Measurements from ENCODE around the gene UBC. TPM values are rescaled to one million over a fixed set of nuclear protein-coding genes. Genes with fewer than 3 reads are reported as not detected.
A peak's percentile ranks its signal among the peaks of the same experiment; 100 is the strongest.

UBC gene
- total RNA-seq, 1 experiment from 2014 or later: 1,259 TPM

DNA sequence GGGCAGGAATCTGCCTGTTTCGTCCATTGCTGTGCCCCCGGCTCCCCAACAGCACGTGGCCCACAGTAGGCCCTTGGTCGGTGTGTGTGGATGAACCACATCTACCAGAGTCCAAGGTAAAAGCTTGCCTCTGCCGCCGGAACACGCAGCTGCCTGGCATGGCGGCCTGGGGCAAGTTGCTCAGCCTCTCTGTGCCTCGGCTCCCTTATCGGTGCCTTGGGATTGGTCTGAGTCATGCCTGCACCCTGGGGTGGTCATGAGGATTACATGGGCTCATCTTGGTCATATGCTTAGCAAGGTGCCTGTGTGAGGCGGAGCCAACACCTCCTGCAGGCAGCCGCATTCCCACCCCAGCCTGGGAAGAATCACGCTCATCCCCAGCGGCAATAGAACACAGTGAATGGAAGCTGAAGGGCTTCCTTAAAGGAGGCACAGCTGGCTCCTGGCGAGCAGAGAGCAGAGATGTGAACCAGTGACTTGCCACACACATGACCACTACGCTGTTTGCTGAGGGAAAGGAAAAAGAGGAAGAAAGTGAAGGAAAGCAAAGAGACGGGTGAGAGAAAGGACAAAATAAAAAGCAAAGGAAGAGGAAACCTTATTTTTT lies 45.3 kb downstream of the UBC start:
- no peaks in the 10 kb centered on the region for H3K79me2 ChIP-seq (ENCODE audit: insufficient read depth, low read length)
- no peaks in the 10 kb centered on the region for H3K9me2 ChIP-seq (ENCODE audit: insufficient read depth)
- intact Hi-C loops (cut with micrococcal nuclease): no loop called here
- no peak overlapping the region for H2AFZ ChIP-seq (ENCODE audit: low read depth, low read length, poor library complexity, severe bottlenecking)
- H3K4me2 ChIP-seq (ENCODE audit: low read length): 0 out of 2 replicates have a peak overlapping the region, but pooled peaks have one; percentile 12
- ATAC-seq (peak; percentile 46; the same call in 1 of the 2 replicates), DNase-seq (ENCODE audit: low read depth, low spot score) (no peak)
- no peaks in the 10 kb centered on the region for H4K20me1 ChIP-seq (ENCODE audit: insufficient read depth)
- RAD21 ChIA-PET (ENCODE audit: low non-redundant PET in 1 of 2, low total read pairs in 2 of 2, uncharacterized antibody in 2 of 2, unreplicated experiment in 2 of 2): no interaction called here
- TF ChIP-seq CEBPB (IDR thresholded peaks at IDR 0.05; ENCODE audit: low read depth) (no peak), RAD21 (IDR thresholded peaks at IDR 0.05; ENCODE audit: low read depth) (no peak), CBX3 (IDR thresholded peaks at IDR 0.05; ENCODE audit: low read depth) (no peak), ZNF274 (IDR thresholded peaks at IDR 0.05; ENCODE audit: low read depth, low read length) (no peak), EZH2phosphoT487 (IDR thresholded peaks at IDR 0.05; ENCODE audit: borderline replicate concordance) (no peak), POLR2A (IDR thresholded peaks at IDR 0.05; ENCODE audit: borderline replicate concordance, extremely low read depth, insufficient read depth, insufficient read length) (no peak), JUND (IDR thresholded peaks at IDR 0.05) (no peak)
- TF ChIP-seq, protein P1, sequence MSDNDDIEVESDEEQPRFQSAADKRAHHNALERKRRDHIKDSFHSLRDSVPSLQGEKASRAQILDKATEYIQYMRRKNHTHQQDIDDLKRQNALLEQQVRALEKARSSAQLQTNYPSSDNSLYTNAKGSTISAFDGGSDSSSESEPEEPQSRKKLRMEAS (IDR thresholded peaks at IDR 0.05): no peak
- TF ChIP-seq, protein P2, sequence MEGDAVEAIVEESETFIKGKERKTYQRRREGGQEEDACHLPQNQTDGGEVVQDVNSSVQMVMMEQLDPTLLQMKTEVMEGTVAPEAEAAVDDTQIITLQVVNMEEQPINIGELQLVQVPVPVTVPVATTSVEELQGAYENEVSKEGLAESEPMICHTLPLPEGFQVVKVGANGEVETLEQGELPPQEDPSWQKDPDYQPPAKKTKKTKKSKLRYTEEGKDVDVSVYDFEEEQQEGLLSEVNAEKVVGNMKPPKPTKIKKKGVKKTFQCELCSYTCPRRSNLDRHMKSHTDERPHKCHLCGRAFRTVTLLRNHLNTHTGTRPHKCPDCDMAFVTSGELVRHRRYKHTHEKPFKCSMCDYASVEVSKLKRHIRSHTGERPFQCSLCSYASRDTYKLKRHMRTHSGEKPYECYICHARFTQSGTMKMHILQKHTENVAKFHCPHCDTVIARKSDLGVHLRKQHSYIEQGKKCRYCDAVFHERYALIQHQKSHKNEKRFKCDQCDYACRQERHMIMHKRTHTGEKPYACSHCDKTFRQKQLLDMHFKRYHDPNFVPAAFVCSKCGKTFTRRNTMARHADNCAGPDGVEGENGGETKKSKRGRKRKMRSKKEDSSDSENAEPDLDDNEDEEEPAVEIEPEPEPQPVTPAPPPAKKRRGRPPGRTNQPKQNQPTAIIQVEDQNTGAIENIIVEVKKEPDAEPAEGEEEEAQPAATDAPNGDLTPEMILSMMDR (IDR thresholded peaks at IDR 0.05 in 2 of 3, conservative IDR thresholded peaks at IDR 0.05 in 1 of 3; ENCODE audit: borderline replicate concordance in 1 of 3, insufficient read depth in 1 of 3, low read depth in 2 of 3, low read length in 2 of 3): no peak
- H3K9me3 ChIP-seq (ENCODE audit: control insufficient read depth in 1 of 2, insufficient read depth in 1 of 2, low read depth in 1 of 2, low read length in 2 of 2): no peaks in the 10 kb centered on the region
- H3K4me3 ChIP-seq (replicated peaks in 1 of 2; ENCODE audit: low read depth in 1 of 2, low read length in 2 of 2): no peak overlapping the region
- POLR2A ChIA-PET: no interaction called here
- H3K27ac ChIP-seq (ENCODE audit: low read depth, low read length): no peak overlapping the region
- H3K36me3 ChIP-seq (ENCODE audit: control insufficient read depth in 1 of 2, insufficient read depth in 2 of 2, low read length in 2 of 2): no peaks in the 10 kb centered on the region
- no peak overlapping the region for H3K9ac ChIP-seq (ENCODE audit: low read length)
- peaks cover 4 to 26% of the 10 kb centered on the region in 2 experiments; a peak in 3 of 4 replicates for H3K4me1 ChIP-seq (ENCODE audit: control insufficient read depth in 1 of 2, insufficient read depth in 2 of 2, low read length in 2 of 2)
- CTCF ChIA-PET: no interaction called here
- BruUV-seq (replicated peaks): no TSS peak
- no peaks in the 10 kb centered on the region for H3K27me3 ChIP-seq (ENCODE audit: insufficient read depth, low read length)
